Osteoblast (primary cell): Measurements from ENCODE around the gene ARHGEF1. TPM values are rescaled to one million over a fixed set of nuclear protein-coding genes. Genes with fewer than 3 reads are reported as not detected.

Experiments used
- DNase-seq: peaks from one replicate; pipeline ENCODE4 v3.0.0; 2011; ENCODE audit warnings: low spot score, mixed read lengths; ENCODE audit not compliant: insufficient read length; ENCODE audit errors: missing footprints
- H2AFZ ChIP-seq: 2 replicates; pipeline ENCODE4 v1.6.0; 2011; ENCODE audit warnings: mild to moderate bottlenecking, low read length
- H3K27ac ChIP-seq: 2 replicates; pipeline ENCODE4 v1.5.1; 2011; ENCODE audit warnings: mild to moderate bottlenecking, low read depth, low read length, moderate library complexity
- H3K27me3 ChIP-seq: 2 replicates; pipeline ENCODE4 v1.6.0; 2012; ENCODE audit warnings: mild to moderate bottlenecking, control low read depth, inconsistent platforms, low read length, moderate library complexity; ENCODE audit not compliant: insufficient read depth
- H3K36me3 ChIP-seq: 2 replicates; pipeline ENCODE4 v1.5.1; 2011; ENCODE audit warnings: mild to moderate bottlenecking, low read length, control low read depth, moderate library complexity; ENCODE audit not compliant: insufficient read depth
- H3K4me1 ChIP-seq: 2 replicates; pipeline ENCODE4 v1.5.1; 2011; ENCODE audit warnings: mild to moderate bottlenecking, low read length, control low read depth, moderate library complexity; ENCODE audit not compliant: insufficient read depth
- H3K4me2 ChIP-seq: 2 replicates; pipeline ENCODE4 v1.6.0; 2011; ENCODE audit warnings: mild to moderate bottlenecking, low read length; ENCODE audit not compliant: insufficient read depth
- H3K4me3 ChIP-seq: fragments of 200-600 bp; sonication (generic); 3 replicates; pipeline ENCODE4 v1.5.1; 2012; ENCODE audit warnings: mild to moderate bottlenecking, low read length, inconsistent platforms; ENCODE audit not compliant: insufficient read depth
- H3K79me2 ChIP-seq: 2 replicates; pipeline ENCODE4 v1.6.0; 2012; ENCODE audit warnings: mild to moderate bottlenecking, low read length, control low read depth, inconsistent platforms; ENCODE audit not compliant: insufficient read depth
- H3K9me3 ChIP-seq: 2 replicates; pipeline ENCODE4 v1.5.1; 2011; ENCODE audit warnings: low read depth, low read length, control low read depth
- H4K20me1 ChIP-seq: 2 replicates; pipeline ENCODE4 v1.6.0; 2012; ENCODE audit warnings: mild to moderate bottlenecking, low read length, control low read depth; ENCODE audit not compliant: insufficient read depth
- CTCF ChIP-seq: IDR thresholded peaks from 2 replicates; pipeline ENCODE4 v1.5.1; 2011; ENCODE audit warnings: mild to moderate bottlenecking, low read depth, low read length, moderate library complexity; ENCODE audit errors: extremely low read depth
- total RNA-seq: library from RNA; depleted of rRNA; stranded (reverse); fragments of >200 nt; gene quantifications from 2 replicates; pipeline ENCODE4 v1.2.3, GENCODE V29; 2012

Gene ARHGEF1
- total RNA-seq, 1 donor = 31.8 TPM

GRCh38 chr19:41895745-41896580, 13.0 kb downstream of the ARHGEF1 start:
- H3K9me3 ChIP-seq = no peaks in the 10 kb centered on the region
- peaks cover 12% of the 10 kb centered on the region for H4K20me1 ChIP-seq
- peak; percentile 38 for TF ChIP-seq CTCF
- DNase-seq = peak; percentile 88
- H2AFZ ChIP-seq = no peak overlapping the region
- H3K27me3 ChIP-seq = no peaks in the 10 kb centered on the region
- H3K27ac ChIP-seq = no peak overlapping the region
- peaks cover 5% of the 10 kb centered on the region for H3K79me2 ChIP-seq
- peaks cover 54% of the 10 kb centered on the region for H3K36me3 ChIP-seq
- H3K4me3 ChIP-seq = no peak overlapping the region
- no peak overlapping the region for H3K4me2 ChIP-seq
- no peaks in the 10 kb centered on the region for H3K4me1 ChIP-seq

GRCh38 chr19:41896581-41896942, 13.6 kb downstream of the ARHGEF1 start:
- peaks cover 4% of the 10 kb centered on the region for H3K79me2 ChIP-seq
- peaks cover 53% of the 10 kb centered on the region for H3K36me3 ChIP-seq
- H3K4me3 ChIP-seq = no peak overlapping the region
- H3K27me3 ChIP-seq = no peaks in the 10 kb centered on the region
- H2AFZ ChIP-seq = no peak overlapping the region
- no peak overlapping the region for H3K27ac ChIP-seq
- peaks cover 9% of the 10 kb centered on the region for H4K20me1 ChIP-seq
- no peak for TF ChIP-seq CTCF
- H3K4me2 ChIP-seq = no peak overlapping the region
- no peaks in the 10 kb centered on the region for H3K9me3 ChIP-seq
- H3K4me1 ChIP-seq = no peaks in the 10 kb centered on the region
- DNase-seq = no peak

- H3K4me2 ChIP-seq = no peak overlapping the region
- no peak overlapping the region for H3K4me3 ChIP-seq
- no peak for TF ChIP-seq CTCF
- peak; percentile 74 for DNase-seq
- peaks cover 4% of the 10 kb centered on the region for H4K20me1 ChIP-seq
- H3K27me3 ChIP-seq = no peaks in the 10 kb centered on the region
- H3K79me2 ChIP-seq = peaks cover 2% of the 10 kb centered on the region
- no peaks in the 10 kb centered on the region for H3K4me1 ChIP-seq
- H3K27ac ChIP-seq = no peak overlapping the region
- H3K9me3 ChIP-seq = no peaks in the 10 kb centered on the region
- no peak overlapping the region for H2AFZ ChIP-seq
- peaks cover 49% of the 10 kb centered on the region for H3K36me3 ChIP-seq
Observed at GRCh38 chr19:41897181-41897580, 14.2 kb downstream of the ARHGEF1 start.

GRCh38 chr19:41897820-41898219, 14.8 kb downstream of the ARHGEF1 start:
- Histone ChIP-seq H3K27me3 (no peaks in the 10 kb centered on the region), H3K4me2 (no peak overlapping the region), H3K4me3 (no peak overlapping the region), H3K36me3 (peaks cover 48% of the 10 kb centered on the region), H3K79me2 (no peaks in the 10 kb centered on the region), H3K27ac (no peak overlapping the region), H3K9me3 (no peaks in the 10 kb centered on the region), H2AFZ (no peak overlapping the region), H3K4me1 (no peaks in the 10 kb centered on the region), H4K20me1 (peaks cover 4% of the 10 kb centered on the region)
- no peak for DNase-seq
- no peak for TF ChIP-seq CTCF
